ENCODE results near the gene CAPG.
"Not testable (repeated sequence)": the region's sequence is repeated elsewhere in the genome, so short reads cannot be mapped to it uniquely, and the experiment has no call there.

The CAPG gene

DNA sequence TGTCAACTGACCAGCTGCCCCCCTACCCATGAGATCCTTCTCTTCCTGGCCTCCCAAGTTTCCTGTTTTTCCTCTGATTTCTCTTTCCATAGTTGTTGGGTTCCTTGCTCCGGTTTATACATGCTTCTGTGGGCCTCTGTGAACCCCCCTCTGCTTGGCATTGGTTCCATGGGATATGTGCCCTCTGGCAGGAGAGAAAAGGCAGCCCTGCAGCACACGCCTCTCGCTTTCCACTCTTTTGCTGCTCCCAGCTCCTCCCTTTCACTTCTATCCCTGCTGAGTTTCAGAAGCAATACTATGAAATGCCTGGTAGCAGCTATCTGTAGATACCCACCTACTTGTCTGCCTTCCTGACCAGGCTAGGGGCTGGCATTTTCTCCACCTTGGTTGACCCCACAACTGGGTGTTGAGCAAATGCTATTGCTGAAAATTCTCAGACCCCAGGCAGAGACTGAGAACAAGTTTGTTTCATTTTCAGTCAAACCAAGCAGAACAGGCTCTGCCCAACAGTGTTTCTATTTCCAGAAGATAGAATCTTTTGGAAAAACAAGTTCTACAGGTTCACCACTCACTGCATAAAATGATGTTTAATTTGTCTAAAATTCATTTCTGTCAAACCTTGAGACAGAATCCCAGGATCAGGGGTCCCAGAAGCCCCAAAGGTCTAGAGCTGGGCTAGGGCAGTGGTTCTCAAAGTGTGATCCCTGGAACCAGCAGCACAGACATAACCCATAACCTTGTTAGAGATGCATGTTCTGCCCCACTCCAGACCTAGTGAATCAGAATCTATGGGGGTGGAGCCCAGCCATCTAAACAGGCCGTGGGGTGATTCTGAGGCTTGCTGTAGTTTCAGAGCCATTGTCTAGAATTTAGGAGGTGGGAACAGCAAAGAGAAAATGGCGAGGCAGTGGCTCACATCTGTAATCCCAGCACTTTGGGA is 13.4 kb downstream of the CAPG start:
- no peak for DNase-seq (ENCODE audit: low read depth)

DNA sequence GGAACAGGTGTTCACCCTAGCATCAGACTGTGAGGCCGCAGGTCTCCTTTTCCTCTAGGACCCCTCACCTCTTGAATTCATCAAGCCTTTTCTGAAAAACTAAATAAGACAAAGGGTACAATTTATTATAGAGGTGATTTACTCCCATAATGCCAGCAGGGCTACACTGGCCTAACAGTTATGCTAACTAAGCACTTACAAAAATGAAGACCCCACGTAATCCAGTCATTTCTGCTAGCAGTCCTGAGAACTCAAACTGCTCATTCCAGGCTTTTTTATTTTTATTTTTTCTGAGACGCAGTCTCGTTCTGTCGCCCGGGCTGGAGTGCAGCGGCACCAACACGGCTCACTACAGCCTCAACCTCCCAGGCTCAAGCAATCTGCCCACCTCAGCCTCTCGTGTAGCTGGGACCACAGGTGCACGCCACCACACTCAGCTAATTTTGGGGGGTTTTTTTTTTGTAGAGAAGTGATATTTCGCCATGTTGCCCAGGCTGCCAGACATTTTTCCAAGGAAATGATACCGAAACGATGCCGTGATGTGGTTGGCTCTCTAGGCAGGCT is 14.2 kb downstream of the CAPG start:
- DNase-seq (ENCODE audit: low read depth), result no peak

DNA sequence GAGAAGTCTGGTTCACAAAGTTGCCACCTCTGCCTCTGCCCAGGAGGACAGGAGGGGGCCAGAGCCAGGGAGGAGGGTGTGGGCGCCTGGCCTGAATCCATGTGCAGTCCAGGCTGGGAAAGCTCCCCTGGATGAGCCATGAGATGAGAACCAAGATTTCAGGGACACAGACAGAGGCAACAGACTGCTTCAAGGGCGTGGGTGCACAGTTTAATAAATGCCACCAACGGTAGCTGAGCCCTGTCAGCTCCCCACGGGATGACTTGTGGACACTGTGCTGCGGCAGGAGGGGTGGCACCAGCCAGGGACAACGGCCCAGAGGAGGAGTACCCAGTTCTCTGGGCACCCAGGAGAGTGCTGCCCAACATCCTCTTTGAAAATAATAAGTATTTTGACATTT is 15.2 kb downstream of the CAPG start:
- DNase-seq (ENCODE audit: low read depth), result no peak

- DNase-seq (ENCODE audit: low read depth), result no peak
These were observed 15.9 kb downstream of the CAPG start for GRCh38 chr2:85394261-85394681.

DNA sequence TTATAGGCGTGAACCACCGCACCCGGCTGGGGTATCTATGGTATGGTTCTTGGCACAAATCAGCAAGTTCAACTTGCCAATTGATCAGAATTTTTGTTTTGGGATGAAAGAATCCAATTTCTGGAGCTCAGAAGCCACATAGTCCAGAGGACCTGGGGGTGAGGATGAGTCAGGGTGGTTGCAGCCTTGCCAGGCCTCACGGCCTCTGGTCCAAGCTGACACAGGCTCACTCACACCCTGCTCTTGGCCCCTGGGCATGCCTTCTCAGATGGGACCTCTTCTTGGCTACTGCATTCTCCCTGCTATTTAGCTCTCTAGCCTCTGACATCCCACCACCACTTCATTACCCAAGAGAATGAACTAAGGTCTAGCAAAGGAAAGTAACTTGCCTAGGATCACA is 16.3 kb downstream of the CAPG start:
- no peak for DNase-seq (ENCODE audit: low read depth)

DNA sequence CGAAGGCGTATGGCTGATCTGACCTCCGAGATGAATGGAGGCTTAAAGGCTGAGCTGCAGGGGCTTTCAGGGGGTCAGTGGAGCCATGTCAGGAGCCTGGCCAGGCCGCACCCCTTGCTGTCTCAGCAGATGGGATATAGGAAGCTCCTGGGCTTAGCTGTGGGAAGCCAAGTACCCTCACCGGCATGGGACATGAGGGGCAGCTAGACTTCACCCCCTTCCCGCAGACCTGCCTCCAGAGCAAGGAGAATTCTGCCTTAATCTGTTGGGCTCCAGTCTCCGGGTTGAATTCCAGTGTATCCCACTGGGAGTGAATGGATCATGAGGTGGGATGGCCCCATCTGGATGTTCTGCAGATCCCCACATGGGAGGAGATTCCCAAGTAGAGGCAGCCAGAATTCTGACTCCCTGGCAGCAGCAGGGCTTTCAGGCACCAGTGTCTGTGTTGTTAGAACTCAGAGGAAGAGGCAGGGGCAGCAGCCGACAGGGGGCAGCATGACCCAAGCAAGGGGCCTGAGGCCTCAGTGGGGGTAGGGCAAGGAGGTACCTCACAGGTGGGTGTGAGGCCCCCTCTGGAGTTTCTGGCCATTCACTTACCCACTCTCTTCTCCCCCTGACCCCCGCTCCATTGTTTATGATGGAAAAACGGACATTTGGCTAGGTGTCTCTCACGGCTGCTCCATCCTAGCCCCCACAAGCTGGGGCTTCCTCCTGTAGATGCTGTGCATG is 19.1 kb downstream of the CAPG start:
- peak; percentile 55 for DNase-seq (ENCODE audit: low read depth)

- DNase-seq (ENCODE audit: low read depth), result no peak
These were observed 21.2 kb downstream of the CAPG start for GRCh38 chr2:85388878-85389538.

DNA sequence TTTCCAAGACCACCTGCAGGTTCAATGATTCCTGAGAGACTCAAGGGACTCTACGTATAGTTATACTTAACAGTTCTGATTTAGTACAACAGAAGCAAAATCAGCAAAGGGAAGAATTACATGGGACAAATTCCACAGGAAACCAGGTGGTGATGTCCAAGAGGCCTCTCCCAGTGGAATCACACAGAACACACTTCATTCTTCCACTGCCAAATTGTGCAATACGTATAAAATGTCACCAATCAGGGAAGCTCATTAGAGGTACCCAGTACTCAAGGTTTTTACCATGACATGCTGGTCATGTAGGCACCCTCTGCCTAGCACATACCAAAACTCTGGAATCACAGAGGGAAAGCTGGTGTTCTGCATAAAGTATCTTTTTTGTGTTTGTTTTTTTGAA is 22.4 kb downstream of the CAPG start:
- no peak for DNase-seq (ENCODE audit: low read depth)

GRCh38 chr2:85385746-85386145 is 24.4 kb downstream of the CAPG start:
- DNase-seq (ENCODE audit: low read depth), result no peak

DNA sequence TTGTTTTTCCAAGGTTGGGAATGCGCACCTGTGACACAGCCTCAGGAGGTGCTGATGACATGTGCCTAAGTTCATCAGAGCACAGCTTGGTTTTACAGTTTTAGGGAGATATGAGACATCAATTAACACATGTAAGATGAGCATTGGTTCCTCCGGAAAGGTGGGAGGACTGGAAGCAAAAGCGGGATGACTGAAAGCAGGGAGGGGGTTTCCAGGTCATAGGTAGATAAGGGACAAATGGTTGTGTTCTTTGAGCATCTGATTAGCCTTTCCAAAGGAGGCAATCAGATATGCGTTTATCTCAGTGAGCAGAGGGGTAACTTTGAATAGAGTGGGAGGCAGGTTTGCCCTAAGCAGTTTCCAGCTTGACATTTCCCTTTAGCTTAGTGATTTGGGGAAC is 26.3 kb downstream of the CAPG start:
- DNase-seq (ENCODE audit: low read depth), result no peak

GRCh38 chr2:85383151-85383550 is 27.0 kb downstream of the CAPG start:
- not testable (repeated sequence) for DNase-seq (ENCODE audit: low read depth)

GRCh38 chr2:85380048-85380447 is 30.1 kb downstream of the CAPG start:
- DNase-seq (ENCODE audit: low read depth), result no peak

- no peak for DNase-seq (ENCODE audit: low read depth)
These were observed 31.9 kb downstream of the CAPG start for GRCh38 chr2:85378257-85378656.

GRCh38 chr2:85377083-85377482 is 33.1 kb downstream of the CAPG start:
- DNase-seq (ENCODE audit: low read depth), result no peak

GRCh38 chr2:85376291-85377065 is 33.7 kb downstream of the CAPG start:
- DNase-seq (ENCODE audit: low read depth), result no peak

- DNase-seq (ENCODE audit: low read depth), result no peak
These were observed 39.1 kb downstream of the CAPG start for GRCh38 chr2:85371045-85371444.

GRCh38 chr2:85369500-85369899 is 40.7 kb downstream of the CAPG start:
- no peak for DNase-seq (ENCODE audit: low read depth)

- no peak for DNase-seq (ENCODE audit: low read depth)
These were observed 41.2 kb downstream of the CAPG start for GRCh38 chr2:85368921-85369320.

DNA sequence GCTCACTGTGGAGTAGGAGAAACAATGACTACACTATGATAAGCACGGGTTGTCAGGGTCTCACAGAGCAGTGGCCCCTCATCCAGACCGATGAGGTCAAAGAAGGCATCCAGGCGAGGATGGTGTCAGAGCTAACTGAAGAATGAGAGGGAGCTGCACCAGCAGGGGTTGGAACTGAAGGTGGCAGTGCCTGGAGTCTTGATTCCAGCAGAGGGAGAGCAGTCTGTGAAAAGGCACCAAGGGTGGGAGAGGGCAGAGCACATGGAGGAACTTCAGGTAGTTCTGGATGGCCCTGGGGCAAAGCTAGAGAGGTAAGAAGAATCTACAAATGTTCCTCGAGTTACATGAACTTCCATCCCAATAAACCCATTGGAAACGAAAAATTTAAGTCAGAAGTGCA is 43.0 kb downstream of the CAPG start:
- no peak for DNase-seq (ENCODE audit: low read depth)

GRCh38 chr2:85362653-85363387 is 47.3 kb downstream of the CAPG start:
- not testable (repeated sequence) for DNase-seq (ENCODE audit: low read depth)

GRCh38 chr2:85357736-85358135 is 52.4 kb downstream of the CAPG start:
- no peak for DNase-seq (ENCODE audit: low read depth)

Data from activated T-helper 9 cell treated with anti-CD3 and anti-CD28 coated beads, Interleukin-2, amount 50 U/mL, for 16 hours (primary cell).